Heart left ventricle (tissue), 16 donors: ENCODE results near the gene KIF1A. TPM values are rescaled to one million over a fixed set of nuclear protein-coding genes. Genes with fewer than 3 reads are reported as not detected.

Source experiments
- ATAC-seq, 4 donors: fragments of 200-7000 bp; cut with Tn5 transposase; one replicate each; pipeline ENCODE4 v1.9.1; 2020 to 2022; ENCODE audit warnings: moderate library complexity in 4 of 4, mild to moderate bottlenecking in 3 of 4, moderate number of reproducible peaks in 1 of 4
- DNase-seq, 5 donors: peaks; one replicate each; pipeline ENCODE4 v3.0.0-alpha.2; 2020
- H3K27ac ChIP-seq, 12 donors: fragments of 200-600 bp; sonication (generic) in 4 of 12; one replicate each; pipeline versions ENCODE4 v1.5.0 to v1.8.0; 2016 to 2022; ENCODE audit warnings: mild to moderate bottlenecking in 2 of 12
- H3K27me3 ChIP-seq, 9 donors: fragments of 200-600 bp; sonication (generic) in 2 of 9; one replicate each; pipeline versions ENCODE4 v1.5.1 to v1.8.0; 2016 to 2022; ENCODE audit warnings: mild to moderate bottlenecking in 3 of 9
- H3K36me3 ChIP-seq, 9 donors: fragments of 200-600 bp; sonication (generic) in 2 of 9; one replicate each; pipeline versions ENCODE4 v1.5.0 to v1.8.0; 2018 to 2022; ENCODE audit warnings: mild to moderate bottlenecking in 2 of 9
- H3K4me1 ChIP-seq, 12 donors: fragments of 200-600 bp; sonication (generic) in 4 of 12; one replicate each; pipeline versions ENCODE4 v1.5.0 to v1.8.0; 2016 to 2022; ENCODE audit warnings: mild to moderate bottlenecking in 3 of 12
- H3K4me3 ChIP-seq, 12 donors: fragments of 200-600 bp; sonication (generic) in 4 of 12; one replicate each; pipeline versions ENCODE4 v1.5.0 to v1.8.0; 2017 to 2022; ENCODE audit warnings: mild to moderate bottlenecking in 9 of 12, moderate library complexity in 4 of 12
- H3K9me3 ChIP-seq, 12 donors: fragments of 200-600 bp; sonication (generic) in 4 of 12; one replicate each; pipeline versions ENCODE4 v1.5.0 to v1.8.0; 2016 to 2022; ENCODE audit warnings: mild to moderate bottlenecking in 1 of 12
- POLR2A ChIP-seq, 2 donors: fragments of 450-650 bp; IDR thresholded peaks; one replicate each; pipeline ENCODE4 v1.6.1; 2017; ENCODE audit warnings: antibody characterized with exemption in 2 of 2, mild to moderate bottlenecking in 2 of 2, moderate library complexity in 2 of 2
- WGBS, 4 donors: extraction: QIAGEN DNeasy Blood & Tissue Kit in 2 of 4; methylation state at CpG; one replicate each; pipeline versions ENCODE4 v1.1.5 to v1.1.7; 2013 to 2018; 5-methylcytosine and 5-hydroxymethylcytosine counted together
- intact Hi-C, 10 donors: fragments of 100-400 bp; cut with DNase I; formaldehyde crosslinking; loops; one replicate each; pipeline versions ENCODE4 v1.11.1 to v1.14.2; 2022
- polyA plus RNA-seq, 2 donors: library from polyadenylated mRNA; stranded (reverse); fragments of 200-250 nt; gene quantifications; one replicate each; pipeline ENCODE4 v1.2.3, GENCODE V29; 2013
- total RNA-seq, 9 donors: library from RNA; depleted of rRNA in 2 of 9; stranded (reverse); fragments of >200 nt in 2 of 9; fragmentation: NEBNext Ultra II Directional in 3 of 9; extraction: Animal tissue kit (Norgen Biotek cat#: 25700) in 3 of 9; gene quantifications; one replicate each; pipeline versions ENCODE4 v1.1.0 to v1.2.4, GENCODE V29; 2016 to 2023
- TF ChIP-seq, protein P1 (sequence below), 12 donors: fragments of 200-600 bp; sonication (generic) in 4 of 12; IDR thresholded peaks; one replicate each; pipeline versions ENCODE4 v1.5.0 to v1.8.0; 2018 to 2022; ENCODE audit warnings: antibody characterized with exemption in 12 of 12, mild to moderate bottlenecking in 5 of 12
- donor health status: ischemic (EF 13 %, LVEDD 7.1; RV severe dilation, severe dysfunction).
- donor health status: healthy with polysubstance abuse.
- donor health status: DM: no; HTN: yes; CAD: no.
- donor health status: DM: no; HTN: no; CAD: no.
- donor health status: ischemic (EF 25% LVEDD 6.9; RV normal size, moderate dysfunction).
- donor health status: ischemic (EF 25% LVEDD 5.7; RV mildly dilated, moderate dysfunction).
- donor health status: healthy.
- donor health status: DM: yes; HTN: yes; CAD: no.
- donor health status: ischemic (EF 35%, LVEDD 5.7; RV mildly dilated, moderate dysfunction).
- donor health status: nonischemic (EF 11% LVEDD 7.7; RV severe dilation, severe dysfunction).
- donor health status: DM: yes; HTN: yes; CAD: no.
- donor health status: PGD.
- donor health status: ischemic (EF 29% LVEDD 5.4; RV normal size, mild dysfunction).
- donor health status: nonischemic (EF 23%, LVEDD 6.1; RV moderate dilation, normal function).

Gene KIF1A
- total and polyA plus RNA-seq, 11 donors, result 0.76 to 25.8 (median 2.7) TPM

DNA sequence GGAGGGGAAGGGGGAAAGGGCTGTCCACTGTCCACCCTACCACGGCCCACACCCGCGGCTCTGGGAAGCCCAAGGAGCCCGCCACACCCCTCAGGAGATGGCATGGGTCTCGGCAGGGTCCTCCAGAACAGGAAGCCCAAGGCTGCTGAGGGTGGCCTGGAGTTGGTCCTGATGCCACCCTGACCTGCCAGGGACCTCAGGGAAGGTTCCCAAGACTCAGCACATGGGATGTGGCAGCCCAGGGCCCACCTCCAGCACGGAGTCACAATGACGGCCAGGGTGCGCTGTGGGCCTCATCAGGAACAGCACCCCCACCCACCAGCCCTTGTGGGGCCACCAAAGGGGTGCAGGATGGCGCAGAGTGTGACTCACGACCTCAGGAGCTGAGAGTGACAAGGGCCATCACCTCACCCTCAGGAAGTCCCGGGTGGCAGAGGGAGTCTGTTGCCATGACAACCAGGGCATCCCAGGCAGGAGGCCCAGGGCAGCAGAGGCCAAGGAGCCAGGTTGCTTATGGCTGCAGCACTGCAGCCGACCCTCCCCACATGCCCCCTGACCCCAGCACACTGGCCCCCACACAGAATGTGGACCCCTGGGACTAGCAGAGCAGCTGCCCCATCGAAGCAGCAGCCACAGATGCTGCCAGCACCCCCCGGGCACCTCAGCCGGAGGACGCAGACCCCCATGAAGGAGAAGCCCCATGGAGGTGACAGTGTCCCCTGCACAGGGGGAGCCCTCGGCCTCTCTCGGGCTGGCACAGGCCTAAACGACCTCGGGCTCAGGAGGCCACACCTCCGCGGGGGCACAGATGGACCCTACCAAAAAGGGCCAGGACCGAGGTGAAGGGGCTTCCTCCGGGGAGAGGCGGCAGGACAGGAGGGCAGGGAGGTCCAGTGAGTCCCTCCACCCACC lies 34.3 kb downstream of the KIF1A start:
- no peak overlapping the region for H3K4me3 ChIP-seq
- ATAC-seq (no peak), DNase-seq (peak in 3 of 5 donors; percentile 12 to 51 (median 25))
- TF ChIP-seq POLR2A (IDR thresholded peaks at IDR 0.05), result no peak
- TF ChIP-seq, protein P1, sequence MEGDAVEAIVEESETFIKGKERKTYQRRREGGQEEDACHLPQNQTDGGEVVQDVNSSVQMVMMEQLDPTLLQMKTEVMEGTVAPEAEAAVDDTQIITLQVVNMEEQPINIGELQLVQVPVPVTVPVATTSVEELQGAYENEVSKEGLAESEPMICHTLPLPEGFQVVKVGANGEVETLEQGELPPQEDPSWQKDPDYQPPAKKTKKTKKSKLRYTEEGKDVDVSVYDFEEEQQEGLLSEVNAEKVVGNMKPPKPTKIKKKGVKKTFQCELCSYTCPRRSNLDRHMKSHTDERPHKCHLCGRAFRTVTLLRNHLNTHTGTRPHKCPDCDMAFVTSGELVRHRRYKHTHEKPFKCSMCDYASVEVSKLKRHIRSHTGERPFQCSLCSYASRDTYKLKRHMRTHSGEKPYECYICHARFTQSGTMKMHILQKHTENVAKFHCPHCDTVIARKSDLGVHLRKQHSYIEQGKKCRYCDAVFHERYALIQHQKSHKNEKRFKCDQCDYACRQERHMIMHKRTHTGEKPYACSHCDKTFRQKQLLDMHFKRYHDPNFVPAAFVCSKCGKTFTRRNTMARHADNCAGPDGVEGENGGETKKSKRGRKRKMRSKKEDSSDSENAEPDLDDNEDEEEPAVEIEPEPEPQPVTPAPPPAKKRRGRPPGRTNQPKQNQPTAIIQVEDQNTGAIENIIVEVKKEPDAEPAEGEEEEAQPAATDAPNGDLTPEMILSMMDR (IDR thresholded peaks at IDR 0.05), result no peak
- H3K4me1 ChIP-seq, result no peaks in the 10 kb centered on the region
- WGBS, 4 donors, result 80 to 88% (median 83%) methylated on average over 9 to 25 of the region's 25 CpGs
- peaks cover 0 to 18% (median 0%) of the 10 kb centered on the region in 9 donors for H3K27me3 ChIP-seq
- H3K9me3 ChIP-seq, result no peaks in the 10 kb centered on the region
- no peak overlapping the region for H3K27ac ChIP-seq
- intact Hi-C loops, result no loop called here
- H3K36me3 ChIP-seq, result no peaks in the 10 kb centered on the region

DNA sequence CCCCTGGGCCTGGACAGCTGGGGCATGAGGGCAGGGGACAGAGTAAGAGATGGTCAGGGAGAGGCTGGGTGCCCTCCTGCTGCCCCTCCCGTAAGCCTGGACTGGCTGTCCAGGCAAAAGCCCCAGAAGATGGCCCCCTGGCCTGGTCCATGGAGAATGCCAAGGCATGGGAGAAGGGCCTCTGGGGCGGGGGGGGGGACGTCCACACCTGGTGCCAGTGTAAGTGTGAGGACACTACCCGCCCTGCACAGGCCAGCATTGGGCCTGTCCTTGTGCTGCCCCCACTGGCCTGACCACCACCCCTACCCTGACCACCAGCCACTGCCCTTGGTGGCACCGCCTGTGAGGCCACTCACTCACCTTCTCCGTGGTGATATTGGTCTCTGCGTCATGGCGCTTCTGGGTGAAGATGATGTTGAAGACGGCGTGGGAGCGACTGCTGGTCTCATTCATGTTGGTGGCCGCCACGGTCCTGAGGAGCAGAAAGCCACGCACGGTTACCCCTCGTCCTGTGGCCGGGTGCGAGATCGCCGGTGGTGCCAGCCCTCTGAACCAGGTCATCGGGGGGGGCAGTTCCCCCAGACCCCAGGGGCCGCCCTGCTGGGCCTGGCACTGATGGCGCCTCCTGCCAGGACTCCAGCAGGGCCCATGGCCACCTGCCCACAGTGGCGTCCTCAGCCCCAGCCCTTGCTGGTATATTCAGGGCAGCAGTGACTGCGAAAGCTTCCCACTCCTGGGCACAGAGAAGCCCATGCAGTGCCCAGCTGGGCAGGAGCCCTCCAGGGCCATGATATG lies 35.2 kb downstream of the KIF1A start:
- peak in 3 of 5 donors; percentile 16 to 51 (median 20) for DNase-seq
- no peak for ATAC-seq
- H3K27ac ChIP-seq, result no peak overlapping the region
- no peaks in the 10 kb centered on the region for H3K4me1 ChIP-seq
- H3K36me3 ChIP-seq, result no peaks in the 10 kb centered on the region
- TF ChIP-seq, protein P1 (IDR thresholded peaks at IDR 0.05), result no peak
- no peak for TF ChIP-seq POLR2A (IDR thresholded peaks at IDR 0.05)
- no peak overlapping the region for H3K4me3 ChIP-seq
- intact Hi-C loops, result no loop called here
- WGBS, 4 donors, result 87 to 93% (median 90%) methylated on average over 20 to 25 of the region's 25 CpGs
- H3K9me3 ChIP-seq, result no peaks in the 10 kb centered on the region
- peaks cover 0 to 18% (median 0%) of the 10 kb centered on the region in 9 donors for H3K27me3 ChIP-seq

DNA sequence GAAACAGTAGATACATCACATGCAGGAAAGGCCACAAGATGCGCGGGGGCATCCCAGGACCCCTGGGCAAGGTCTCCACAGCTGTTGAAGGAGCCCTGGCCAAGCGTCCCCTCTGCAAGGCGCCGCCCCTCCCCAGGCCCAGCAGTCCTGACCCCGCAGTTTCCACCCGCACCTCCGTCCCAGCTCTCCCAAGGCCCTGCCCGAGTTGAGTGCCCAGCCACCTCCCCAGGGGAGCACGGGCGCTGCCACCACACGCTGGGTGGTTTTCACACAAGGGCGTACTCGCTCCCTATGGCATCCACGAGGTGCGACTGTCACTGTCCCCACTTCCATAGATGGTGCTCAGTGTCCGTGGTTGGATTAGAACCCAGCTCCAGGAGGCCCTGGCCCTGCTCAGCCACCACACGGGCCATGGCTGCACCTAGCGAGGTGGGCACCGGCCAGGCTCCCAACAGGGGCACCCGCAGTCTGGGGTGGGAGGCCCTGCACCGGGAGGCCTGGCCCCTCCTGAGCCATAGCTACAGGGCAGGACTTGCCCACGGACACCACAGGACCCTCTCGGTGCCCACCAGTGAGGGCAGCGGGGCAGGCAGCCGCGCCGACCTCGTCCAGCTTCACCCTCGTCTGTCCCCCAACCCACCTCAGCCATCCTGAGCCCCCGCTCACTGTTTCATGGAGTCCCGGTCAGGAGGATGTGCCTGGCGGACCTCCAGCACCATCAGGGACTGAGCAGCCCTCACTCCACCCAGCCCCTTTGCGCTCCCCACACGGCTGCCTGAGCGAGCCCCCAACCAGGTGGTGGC lies 36.0 kb downstream of the KIF1A start:
- intact Hi-C loops, result no loop called here
- TF ChIP-seq, protein P1 (IDR thresholded peaks at IDR 0.05), result no peak
- TF ChIP-seq POLR2A (IDR thresholded peaks at IDR 0.05), result no peak
- H3K27me3 ChIP-seq, result peaks cover 0 to 18% (median 0%) of the 10 kb centered on the region in 9 donors
- DNase-seq (peak in 3 of 5 donors; percentile 10 to 51 (median 15)), ATAC-seq (no peak)
- H3K27ac ChIP-seq, result no peak overlapping the region
- no peaks in the 10 kb centered on the region for H3K4me1 ChIP-seq
- H3K4me3 ChIP-seq, result no peak overlapping the region
- H3K9me3 ChIP-seq, result no peaks in the 10 kb centered on the region
- no peaks in the 10 kb centered on the region for H3K36me3 ChIP-seq
- 86 to 91% (median 90%) methylated on average over 24 to 36 of the region's 36 CpGs for WGBS, 4 donors
